GM19452 (cell line): ENCODE results near the gene MTARC1.

Experiments used
- ATAC-seq: cut with Tn5 transposase; IDR thresholded peaks from one replicate; pipeline ENCODE4 v1.9.1; 2021; ENCODE audit not compliant: unreplicated experiment

MTARC1 gene

GRCh38 chr1:220786337-220787068, at the start of gene MTARC1:
Gene MTARC1, plus strand, starts transcription at chr1:220786913. Its CDS starts 32 bp downstream, at chr1:220786945.
- ATAC-seq = no peak

GRCh38 chr1:220741349-220741748, 45.4 kb upstream of the MTARC1 start:
- no peak for ATAC-seq

GRCh38 chr1:220741825-220742224, 44.9 kb upstream of the MTARC1 start:
- ATAC-seq = no peak

DNA sequence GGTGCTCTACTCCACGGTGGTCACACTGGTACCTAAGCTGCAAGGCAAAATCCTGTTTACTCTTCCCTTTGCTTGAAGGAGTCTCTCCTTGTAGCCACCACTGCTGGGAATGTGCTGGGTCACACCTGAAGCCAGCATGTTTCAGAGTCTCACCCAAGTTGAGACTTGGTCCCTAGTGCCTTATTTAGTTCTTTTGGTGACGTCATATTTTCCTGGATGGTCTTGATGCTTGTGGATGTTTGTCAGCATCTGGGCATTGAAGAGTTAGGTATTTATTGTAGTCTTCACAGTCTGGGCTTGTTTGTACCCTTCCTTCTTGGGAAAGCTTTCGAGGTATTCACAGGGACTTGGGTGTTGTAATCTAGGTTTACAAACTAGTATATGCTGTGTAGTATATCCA, 44.2 kb upstream of the MTARC1 start:
- no peak for ATAC-seq

DNA sequence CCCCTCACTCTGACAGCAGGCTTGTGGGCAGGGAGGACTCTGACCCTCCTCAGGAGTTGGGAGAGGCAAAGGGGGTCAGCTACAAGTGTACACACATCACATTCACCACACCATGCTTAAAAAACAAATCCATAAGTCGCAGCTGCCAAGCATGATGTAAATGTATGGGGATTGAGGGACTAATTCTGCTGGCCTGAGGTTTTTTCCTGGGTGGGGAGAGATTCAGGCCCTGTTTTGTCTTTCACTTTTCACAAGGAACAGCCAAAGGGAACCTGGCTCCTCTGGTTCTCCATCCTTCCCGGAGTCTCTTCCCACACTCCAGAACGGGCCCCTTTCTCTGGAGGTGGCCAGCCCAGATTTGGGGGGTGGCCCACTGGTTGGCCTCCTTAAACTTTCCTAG, 39.9 kb upstream of the MTARC1 start:
- ATAC-seq = no peak

- ATAC-seq = no peak
These were observed 39.1 kb upstream of the MTARC1 start for GRCh38 chr1:220747437-220748088.

DNA sequence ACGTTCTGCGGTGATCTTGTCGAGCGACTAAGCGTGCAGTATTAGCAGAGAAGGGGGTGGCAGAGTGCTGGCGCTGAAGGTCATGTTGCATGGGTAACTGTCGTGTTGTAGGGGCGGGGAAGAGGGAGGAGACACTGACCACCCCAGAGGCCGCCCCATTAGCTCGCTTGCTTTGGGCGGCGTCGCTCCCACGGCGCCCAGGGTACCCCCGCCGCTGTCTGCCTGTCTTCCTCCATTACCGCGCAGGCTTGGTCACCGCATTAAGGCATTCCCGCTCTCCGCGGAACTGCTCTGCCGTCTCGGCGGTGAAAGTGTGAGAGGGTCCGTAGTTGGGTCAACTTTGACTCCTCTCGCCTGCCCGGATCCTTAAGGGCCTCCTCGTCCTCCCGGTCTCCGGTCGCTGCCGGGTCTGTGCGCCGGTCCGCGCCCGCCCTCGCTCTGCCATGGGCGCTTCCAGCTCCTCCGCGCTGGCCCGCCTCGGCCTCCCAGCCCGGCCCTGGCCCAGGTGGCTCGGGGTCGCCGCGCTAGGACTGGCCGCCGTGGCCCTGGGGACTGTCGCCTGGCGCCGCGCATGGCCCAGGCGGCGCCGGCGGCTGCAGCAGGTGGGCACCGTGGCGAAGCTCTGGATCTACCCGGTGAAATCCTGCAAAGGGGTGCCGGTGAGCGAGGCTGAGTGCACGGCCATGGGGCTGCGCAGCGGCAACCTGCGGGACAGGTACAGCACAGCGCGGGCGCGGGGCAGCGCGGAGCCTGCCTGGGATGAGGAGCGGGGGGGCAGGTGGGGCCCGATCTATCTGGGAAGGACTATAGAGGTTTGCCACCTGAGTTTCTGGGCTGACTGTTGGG, 38.4 kb upstream of the MTARC1 start, which contains the start of gene MTARC2:
TSS of gene MTARC2 (plus strand) at position 234 of the 846 bp plus-strand sequence. CDS start at position 444, 210 bp downstream.
- peak; percentile 74 for ATAC-seq

DNA sequence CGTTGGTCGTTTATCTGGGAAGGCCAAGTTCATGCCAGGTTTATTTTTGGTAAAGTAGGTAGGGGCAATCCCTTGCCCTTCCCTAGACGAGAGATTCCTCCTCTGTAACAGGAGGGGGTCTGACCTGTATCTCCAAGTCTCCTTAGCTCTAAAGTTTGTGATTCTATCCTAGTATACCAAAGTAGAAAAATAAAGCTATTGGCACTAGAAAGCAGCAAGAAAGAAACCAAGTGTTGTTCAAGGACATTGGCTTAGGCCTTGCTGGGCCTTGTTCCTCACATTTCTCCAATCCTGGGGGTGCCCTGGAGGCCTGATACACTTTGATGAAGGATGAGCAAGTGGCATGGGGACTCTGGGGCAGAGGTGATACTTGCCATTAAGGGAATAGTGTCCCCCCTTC, 37.8 kb upstream of the MTARC1 start:
- no peak for ATAC-seq

- ATAC-seq = no peak
These were observed 36.6 kb upstream of the MTARC1 start for GRCh38 chr1:220750131-220750515.

DNA sequence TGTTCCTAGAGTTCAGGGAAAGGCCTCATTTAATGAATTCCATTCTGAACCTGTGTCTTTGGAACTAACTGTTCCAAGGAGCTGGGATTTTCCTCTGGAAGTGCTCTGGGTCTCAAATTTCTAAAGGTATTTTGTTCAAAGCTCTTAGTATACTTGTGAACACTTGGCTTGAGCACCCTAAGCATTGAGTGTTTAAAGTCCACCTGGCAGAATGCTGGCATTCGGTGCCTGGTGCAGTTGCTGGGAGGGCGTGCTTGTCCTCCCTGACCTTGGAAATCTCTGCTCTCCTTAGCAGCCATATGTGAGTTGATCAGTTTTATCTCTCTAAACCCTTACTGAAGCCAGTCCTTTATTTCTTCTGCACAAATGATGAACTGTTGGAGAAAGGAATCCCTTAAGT, 35.6 kb upstream of the MTARC1 start:
- no peak for ATAC-seq

GRCh38 chr1:220754212-220754917, 32.3 kb upstream of the MTARC1 start:
- ATAC-seq = no peak

DNA sequence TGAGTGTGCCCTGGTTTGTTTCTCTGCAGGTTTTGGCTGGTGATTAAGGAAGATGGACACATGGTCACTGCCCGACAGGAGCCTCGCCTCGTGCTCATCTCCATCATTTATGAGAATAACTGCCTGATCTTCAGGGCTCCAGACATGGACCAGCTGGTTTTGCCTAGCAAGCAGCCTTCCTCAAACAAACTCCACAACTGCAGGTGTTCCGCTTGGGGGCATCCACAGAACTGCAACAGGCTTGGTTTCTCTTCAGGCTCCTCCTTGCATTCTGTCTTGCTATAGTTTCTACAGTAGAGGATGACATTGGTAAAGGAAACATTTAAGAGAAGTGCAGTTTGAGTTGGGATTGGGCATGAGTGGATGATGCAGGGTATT, 31.8 kb upstream of the MTARC1 start:
- no peak for ATAC-seq

- no peak for ATAC-seq
These were observed 31.4 kb upstream of the MTARC1 start for GRCh38 chr1:220755309-220755708.

DNA sequence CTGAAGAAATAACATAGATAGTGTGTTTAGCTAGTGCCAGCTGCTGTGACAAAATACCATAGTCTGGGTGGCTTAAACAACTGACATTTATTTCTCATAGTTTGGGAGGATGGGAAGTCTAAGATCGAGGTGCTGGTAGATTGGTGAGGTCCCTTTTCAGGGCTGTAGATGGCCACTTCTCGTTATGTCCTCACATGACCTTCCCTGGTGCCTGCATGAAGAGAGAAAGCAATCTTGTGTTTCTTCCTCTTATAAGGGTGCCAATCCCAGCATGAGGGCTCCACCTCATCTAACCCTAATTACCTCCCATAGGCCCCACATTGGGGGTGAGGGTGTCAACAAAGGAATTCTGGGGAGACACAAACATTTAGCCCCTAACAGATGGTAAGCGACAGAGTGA, 29.3 kb upstream of the MTARC1 start:
- ATAC-seq = no peak

DNA sequence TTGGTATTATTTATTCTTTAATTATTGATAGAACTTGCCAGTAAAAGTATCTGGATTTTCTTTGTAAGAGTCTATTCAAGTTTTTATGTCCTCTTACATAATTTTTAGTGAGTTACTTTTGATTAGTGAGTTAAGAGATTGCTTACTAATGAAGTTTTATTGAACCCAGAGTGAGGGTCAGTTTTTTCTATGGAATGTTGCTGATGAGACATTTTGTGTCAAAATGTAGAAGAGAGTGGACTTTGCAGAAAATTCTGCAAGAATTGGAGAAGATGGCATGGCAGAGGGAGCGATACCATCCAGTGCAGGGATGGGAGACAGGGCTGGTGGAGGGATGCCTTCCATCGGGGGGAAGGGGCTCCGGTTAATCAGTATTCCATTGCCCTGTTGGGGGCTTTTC, 27.6 kb upstream of the MTARC1 start:
- ATAC-seq = no peak

- no peak for ATAC-seq
These were observed 24.9 kb upstream of the MTARC1 start for GRCh38 chr1:220761688-220762427.

GRCh38 chr1:220764757-220765156, 22.0 kb upstream of the MTARC1 start:
- no peak for ATAC-seq

- ATAC-seq = no peak
These were observed 19.2 kb upstream of the MTARC1 start for GRCh38 chr1:220767312-220768125.

- ATAC-seq = no peak
These were observed 18.5 kb upstream of the MTARC1 start for GRCh38 chr1:220768126-220768601.
